GM12801 (cell line): Measurements from ENCODE around the gene CACNB2.

Experiments
- CTCF ChIP-seq: IDR thresholded peaks from one replicate; pipeline ENCODE4 v1.5.1; 2011; ENCODE audit warnings: control low read depth; ENCODE audit not compliant: insufficient read length; ENCODE audit errors: extremely low read depth

The CACNB2 gene

DNA sequence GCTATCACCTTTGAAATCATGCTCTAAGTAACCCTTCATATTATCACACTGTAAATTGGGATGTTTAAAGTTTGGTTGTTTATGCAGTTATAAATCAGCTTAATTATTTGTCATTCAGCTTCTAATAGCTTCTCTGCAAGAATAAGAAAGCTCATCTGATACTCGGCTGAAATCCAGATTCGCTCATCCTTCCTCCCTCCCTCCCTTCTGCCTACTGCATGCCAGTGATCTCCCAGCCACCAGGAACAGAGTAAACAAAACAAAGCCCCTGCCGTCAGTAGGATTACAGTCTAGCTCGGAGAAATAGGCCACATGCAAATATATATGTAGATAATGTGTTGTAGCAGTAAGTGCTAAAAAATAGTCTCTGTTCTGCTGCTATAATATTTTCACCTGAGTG lies 299.4 kb downstream of the CACNB2 start:
- TF ChIP-seq CTCF, result no peak

GRCh38 chr10:18446205-18446604 lies 306.0 kb downstream of the CACNB2 start:
- no peak for TF ChIP-seq CTCF

- TF ChIP-seq CTCF, result no peak
Measured at GRCh38 chr10:18449611-18450026, 309.4 kb downstream of the CACNB2 start.

- TF ChIP-seq CTCF, result no peak
Measured at GRCh38 chr10:18450298-18450697, 310.1 kb downstream of the CACNB2 start.

DNA sequence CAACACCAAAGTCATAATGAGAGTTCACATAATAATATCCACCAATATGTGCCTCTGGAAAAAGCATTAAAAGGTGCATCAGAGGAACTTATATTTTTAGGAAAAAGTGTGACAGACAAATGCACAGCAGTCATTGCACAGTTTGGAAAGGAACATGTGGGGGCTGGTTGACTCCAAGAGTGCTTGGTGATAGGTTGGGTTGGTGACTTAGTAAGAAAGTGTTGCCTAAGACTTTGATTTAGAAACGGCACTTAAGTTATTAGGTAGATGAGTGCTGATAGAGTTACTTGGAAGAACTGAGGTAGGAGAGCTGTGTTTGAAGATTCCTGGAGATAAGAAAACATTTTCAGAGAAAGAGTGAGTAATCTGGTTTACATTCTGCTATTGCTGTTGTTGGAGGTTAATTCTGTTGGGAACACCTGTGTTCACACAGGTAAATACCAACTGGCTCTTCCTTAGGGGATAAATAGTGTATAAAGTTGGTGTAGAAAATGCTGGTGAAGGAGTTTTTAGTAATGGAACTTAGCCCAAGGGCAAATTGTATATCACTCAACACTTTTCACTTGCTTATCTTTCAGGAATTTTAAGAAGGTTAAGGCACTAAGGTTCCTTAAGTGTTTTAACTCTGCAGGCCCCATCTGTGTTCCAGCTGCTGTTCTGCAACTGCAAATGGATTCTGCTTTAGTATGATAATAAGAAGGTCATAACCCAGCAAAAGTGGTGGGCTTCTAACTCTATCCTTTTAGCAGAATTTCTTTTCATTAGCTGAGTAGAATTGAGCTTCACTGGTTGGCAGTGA lies 315.1 kb downstream of the CACNB2 start:
- no peak for TF ChIP-seq CTCF

GRCh38 chr10:18456984-18457383 lies 316.8 kb downstream of the CACNB2 start:
- TF ChIP-seq CTCF, result no peak

DNA sequence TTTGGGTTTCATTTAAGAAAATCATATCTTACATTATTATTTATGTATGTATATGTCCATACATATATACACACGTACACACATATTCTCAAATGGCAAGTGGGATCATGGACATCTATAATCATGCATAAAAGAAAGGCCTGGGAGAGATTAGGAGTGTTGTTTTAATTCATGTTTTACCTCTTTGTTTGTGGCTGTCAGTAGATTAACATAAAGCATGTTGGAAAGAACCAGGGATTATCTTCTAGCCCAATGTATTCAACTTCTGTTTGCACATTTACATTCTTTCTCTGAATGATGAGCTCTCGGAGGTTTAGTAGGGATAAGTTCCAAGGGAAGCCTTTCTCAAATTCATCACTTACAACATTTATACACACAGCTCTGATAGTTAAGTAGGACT lies 319.8 kb downstream of the CACNB2 start:
- no peak for TF ChIP-seq CTCF
